GM21529 (cell line): ENCODE results near the gene NIPAL1.
"Not testable (repeated sequence)": the region's sequence is repeated elsewhere in the genome, so short reads cannot be mapped to it uniquely, and the experiment has no call there.

ENCODE experiments used
- ATAC-seq: cut with Tn5 transposase; IDR thresholded peaks from one replicate; pipeline ENCODE4 v1.9.1; 2021; ENCODE audit not compliant: unreplicated experiment

The NIPAL1 gene

GRCh38 chr4:48016141-48017107 is at the start of gene NIPAL1, which contains the start of gene CNGA1:
NIPAL1 (plus strand) TSS chr4:48016772; CDS start chr4:48016840, 68 bp downstream.
CNGA1 (minus strand) TSS chr4:48016681; CDS start chr4:47952689, 63,992 bp downstream.
- peak; percentile 93 for ATAC-seq

- no peak for ATAC-seq
Observed at GRCh38 chr4:47968847-47969246, 47.7 kb upstream of the NIPAL1 start.

- ATAC-seq = peak; percentile 96
Observed at GRCh38 chr4:47972181-47972580, 44.4 kb upstream of the NIPAL1 start.

GRCh38 chr4:47972721-47973120 is 43.9 kb upstream of the NIPAL1 start:
- no peak for ATAC-seq

- ATAC-seq = no peak
Observed at GRCh38 chr4:47974566-47974965, 42.0 kb upstream of the NIPAL1 start.

- ATAC-seq = no peak
Observed at GRCh38 chr4:47990145-47990544, 26.4 kb upstream of the NIPAL1 start.

GRCh38 chr4:47992475-47992874 is 24.1 kb upstream of the NIPAL1 start:
- ATAC-seq = not testable (repeated sequence)

GRCh38 chr4:47996021-47996420 is 20.6 kb upstream of the NIPAL1 start:
- no peak for ATAC-seq

- no peak for ATAC-seq
Observed at GRCh38 chr4:48002267-48002666, 14.3 kb upstream of the NIPAL1 start.

GRCh38 chr4:48003568-48003967 is 13.0 kb upstream of the NIPAL1 start:
- ATAC-seq = not testable (repeated sequence)

- ATAC-seq = no peak
Observed at GRCh38 chr4:48005781-48006180, 10.8 kb upstream of the NIPAL1 start.

GRCh38 chr4:48008021-48008596 is 8.5 kb upstream of the NIPAL1 start:
- ATAC-seq = no peak

GRCh38 chr4:48010906-48011305 is 5.7 kb upstream of the NIPAL1 start:
- ATAC-seq = not testable (repeated sequence)

GRCh38 chr4:48011722-48012121 is 4.8 kb upstream of the NIPAL1 start:
- ATAC-seq = no peak

GRCh38 chr4:48012824-48013223 is 3.7 kb upstream of the NIPAL1 start:
- ATAC-seq = no peak

- no peak for ATAC-seq
Observed at GRCh38 chr4:48015216-48015615, 1.4 kb upstream of the NIPAL1 start.

- no peak for ATAC-seq
Observed at GRCh38 chr4:48015678-48016077, 894 bp upstream of the NIPAL1 start.

- no peak for ATAC-seq
Observed at GRCh38 chr4:48017108-48017571, 568 bp downstream of the NIPAL1 start.

- ATAC-seq = no peak
Observed at GRCh38 chr4:48018112-48018511, 1.5 kb downstream of the NIPAL1 start.

GRCh38 chr4:48021100-48021499 is 4.5 kb downstream of the NIPAL1 start:
- no peak for ATAC-seq

GRCh38 chr4:48022192-48022799 is 5.7 kb downstream of the NIPAL1 start:
- no peak for ATAC-seq

GRCh38 chr4:48024522-48024921 is 8.0 kb downstream of the NIPAL1 start:
- no peak for ATAC-seq
